ENCODE measurements around the gene MRPL12. TPM values are rescaled to one million over a fixed set of nuclear protein-coding genes. Genes with fewer than 3 reads are reported as not detected.
A peak's percentile ranks its signal among the peaks of the same experiment; 100 is the strongest.

MRPL12 gene
- total RNA-seq, 3 donors from 2014 or later (not counting 1 experiment from before 2014, with no cell fraction given): 16.3 to 24.4 (median 17.5) TPM

- intact Hi-C loops (cut with micrococcal nuclease): no loop called here
- H3K4me3 ChIP-seq (ENCODE audit: low read length): peak overlapping the region; percentile 60
- H3K27me3 ChIP-seq (ENCODE audit: control insufficient read depth, insufficient read depth, low read length): no peaks in the 10 kb centered on the region
- no peaks in the 10 kb centered on the region for H3K9me3 ChIP-seq (ENCODE audit: control insufficient read depth, insufficient read depth, low read length)
- no peak overlapping the region for H3K27ac ChIP-seq (ENCODE audit: low read length)
- no peak for TF ChIP-seq CTCF (IDR thresholded peaks at IDR 0.05)
- peaks cover 33% of the 10 kb centered on the region for H3K36me3 ChIP-seq (ENCODE audit: control insufficient read depth, insufficient read depth, low read length)
- Mint-ChIP-seq H3K4me1 (peaks cover 18 to 45% of the 10 kb centered on the region in 2 donors), H3K27ac (peak overlapping the region; percentile 79 to 88), H3K9me3 (no peaks in the 10 kb centered on the region), H3K4me3 (peak overlapping the region; percentile 78), H3K27me3 (ENCODE audit: low read depth in 2 of 2) (no peaks in the 10 kb centered on the region), H3K36me3 (no peaks in the 10 kb centered on the region)
- DNase-seq (no peak), ATAC-seq (no peak)
- WGBS (ENCODE audit: insufficient coverage): 70% methylated on average over 12 of the region's 12 CpGs
- peaks cover 30% of the 10 kb centered on the region for H3K4me1 ChIP-seq (ENCODE audit: control insufficient read depth, insufficient read depth, low read length)
Observed at GRCh38 chr17:81685108-81685507, 18.1 kb upstream of the MRPL12 start.

- no peaks in the 10 kb centered on the region for H3K9me3 Mint-ChIP-seq
- peaks cover 48% of the 10 kb centered on the region for H3K36me3 ChIP-seq (ENCODE audit: control insufficient read depth, insufficient read depth, low read length)
- H3K27ac ChIP-seq (ENCODE audit: low read length): no peak overlapping the region
- WGBS (ENCODE audit: insufficient coverage): 96% methylated on average over 20 of the region's 20 CpGs
- peaks cover 30% of the 10 kb centered on the region for H3K4me1 ChIP-seq (ENCODE audit: control insufficient read depth, insufficient read depth, low read length)
- ATAC-seq: no peak
- no peak overlapping the region for H3K4me3 Mint-ChIP-seq
- H3K27ac Mint-ChIP-seq: peak overlapping the region in 1 of 2 donors; percentile 31
- no peaks in the 10 kb centered on the region for H3K36me3 Mint-ChIP-seq
- intact Hi-C loops (cut with micrococcal nuclease): no loop called here
- no peaks in the 10 kb centered on the region for H3K27me3 ChIP-seq (ENCODE audit: control insufficient read depth, insufficient read depth, low read length)
- peaks cover 18 to 46% of the 10 kb centered on the region in 2 donors for H3K4me1 Mint-ChIP-seq
- H3K9me3 ChIP-seq (ENCODE audit: control insufficient read depth, insufficient read depth, low read length): no peaks in the 10 kb centered on the region
- no peak for TF ChIP-seq CTCF (IDR thresholded peaks at IDR 0.05)
- no peaks in the 10 kb centered on the region for H3K27me3 Mint-ChIP-seq (ENCODE audit: low read depth in 2 of 2)
- H3K4me3 ChIP-seq (ENCODE audit: low read length): no peak overlapping the region
- DNase-seq: no peak
Observed at GRCh38 chr17:81686614-81687013, 16.6 kb upstream of the MRPL12 start.

GRCh38 chr17:81687770-81688541 lies 15.2 kb upstream of the MRPL12 start:
- WGBS (ENCODE audit: insufficient coverage): 96% methylated on average over 41 of the region's 41 CpGs
- ATAC-seq (no peak), DNase-seq (no peak)
- intact Hi-C loops (cut with micrococcal nuclease): no loop called here
- Mint-ChIP-seq H3K4me1 (peaks cover 18 to 40% of the 10 kb centered on the region in 2 donors), H3K9me3 (no peaks in the 10 kb centered on the region), H3K27ac (no peak overlapping the region), H3K4me3 (no peak overlapping the region), H3K27me3 (ENCODE audit: low read depth in 2 of 2) (no peaks in the 10 kb centered on the region), H3K36me3 (no peaks in the 10 kb centered on the region)
- Histone ChIP-seq H3K36me3 (ENCODE audit: control insufficient read depth, insufficient read depth, low read length) (peaks cover 58% of the 10 kb centered on the region), H3K27me3 (ENCODE audit: control insufficient read depth, insufficient read depth, low read length) (no peaks in the 10 kb centered on the region), H3K27ac (ENCODE audit: low read length) (no peak overlapping the region), H3K9me3 (ENCODE audit: control insufficient read depth, insufficient read depth, low read length) (no peaks in the 10 kb centered on the region), H3K4me1 (ENCODE audit: control insufficient read depth, insufficient read depth, low read length) (peaks cover 21% of the 10 kb centered on the region), H3K4me3 (ENCODE audit: low read length) (no peak overlapping the region)
- no peak for TF ChIP-seq CTCF (IDR thresholded peaks at IDR 0.05)

Measured in natural killer cell (primary cell).